ENCODE measurements around the gene TMEM184A.

DNA sequence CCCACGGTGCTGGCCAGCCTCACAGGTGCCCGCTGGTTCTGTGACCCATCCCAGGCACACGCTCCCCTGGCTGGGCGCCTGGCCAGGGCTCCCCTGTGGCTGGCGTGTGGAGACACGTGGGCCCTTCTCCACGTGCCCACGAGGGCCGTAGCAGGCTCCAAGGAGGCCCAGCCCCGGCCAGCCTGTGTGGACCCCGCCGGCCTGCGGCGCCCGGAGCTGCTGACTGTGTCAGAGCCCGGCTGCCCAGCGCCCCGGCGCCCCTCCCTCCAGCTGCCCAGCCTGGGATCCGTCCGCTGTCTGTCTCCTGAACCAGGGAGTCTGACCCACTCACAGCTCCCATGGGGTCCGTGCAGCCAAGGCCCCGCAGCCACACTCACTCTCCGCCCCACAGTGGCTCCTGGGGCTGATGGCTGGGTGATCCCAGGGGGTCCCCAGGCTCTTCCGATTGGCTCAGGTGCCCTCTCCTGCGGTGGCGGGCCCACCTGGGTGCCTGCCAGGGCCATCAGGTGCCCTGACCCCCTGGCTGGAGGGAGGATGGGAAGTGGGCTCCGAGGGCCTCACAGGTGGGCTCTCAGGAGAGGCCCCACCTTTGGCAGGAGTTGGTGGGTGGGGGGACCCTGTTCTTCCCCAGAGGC is 9.6 kb downstream of the TMEM184A start:
- TF ChIP-seq, protein P1, sequence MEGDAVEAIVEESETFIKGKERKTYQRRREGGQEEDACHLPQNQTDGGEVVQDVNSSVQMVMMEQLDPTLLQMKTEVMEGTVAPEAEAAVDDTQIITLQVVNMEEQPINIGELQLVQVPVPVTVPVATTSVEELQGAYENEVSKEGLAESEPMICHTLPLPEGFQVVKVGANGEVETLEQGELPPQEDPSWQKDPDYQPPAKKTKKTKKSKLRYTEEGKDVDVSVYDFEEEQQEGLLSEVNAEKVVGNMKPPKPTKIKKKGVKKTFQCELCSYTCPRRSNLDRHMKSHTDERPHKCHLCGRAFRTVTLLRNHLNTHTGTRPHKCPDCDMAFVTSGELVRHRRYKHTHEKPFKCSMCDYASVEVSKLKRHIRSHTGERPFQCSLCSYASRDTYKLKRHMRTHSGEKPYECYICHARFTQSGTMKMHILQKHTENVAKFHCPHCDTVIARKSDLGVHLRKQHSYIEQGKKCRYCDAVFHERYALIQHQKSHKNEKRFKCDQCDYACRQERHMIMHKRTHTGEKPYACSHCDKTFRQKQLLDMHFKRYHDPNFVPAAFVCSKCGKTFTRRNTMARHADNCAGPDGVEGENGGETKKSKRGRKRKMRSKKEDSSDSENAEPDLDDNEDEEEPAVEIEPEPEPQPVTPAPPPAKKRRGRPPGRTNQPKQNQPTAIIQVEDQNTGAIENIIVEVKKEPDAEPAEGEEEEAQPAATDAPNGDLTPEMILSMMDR (IDR thresholded peaks at IDR 0.05), result no peak
- TF ChIP-seq EP300 (IDR thresholded peaks at IDR 0.05), result no peak
- TF ChIP-seq POLR2A (IDR thresholded peaks at IDR 0.05), result no peak
- TF ChIP-seq POLR2AphosphoS5 (IDR thresholded peaks at IDR 0.05), result no peak
